AG08396 (cell line): ENCODE data around the gene GP9.

Experiments used
- DNase-seq: peaks from one replicate; pipeline ENCODE4 v3.0.0; 2012; ENCODE audit warnings: low spot score, mixed read lengths

The GP9 gene

DNA sequence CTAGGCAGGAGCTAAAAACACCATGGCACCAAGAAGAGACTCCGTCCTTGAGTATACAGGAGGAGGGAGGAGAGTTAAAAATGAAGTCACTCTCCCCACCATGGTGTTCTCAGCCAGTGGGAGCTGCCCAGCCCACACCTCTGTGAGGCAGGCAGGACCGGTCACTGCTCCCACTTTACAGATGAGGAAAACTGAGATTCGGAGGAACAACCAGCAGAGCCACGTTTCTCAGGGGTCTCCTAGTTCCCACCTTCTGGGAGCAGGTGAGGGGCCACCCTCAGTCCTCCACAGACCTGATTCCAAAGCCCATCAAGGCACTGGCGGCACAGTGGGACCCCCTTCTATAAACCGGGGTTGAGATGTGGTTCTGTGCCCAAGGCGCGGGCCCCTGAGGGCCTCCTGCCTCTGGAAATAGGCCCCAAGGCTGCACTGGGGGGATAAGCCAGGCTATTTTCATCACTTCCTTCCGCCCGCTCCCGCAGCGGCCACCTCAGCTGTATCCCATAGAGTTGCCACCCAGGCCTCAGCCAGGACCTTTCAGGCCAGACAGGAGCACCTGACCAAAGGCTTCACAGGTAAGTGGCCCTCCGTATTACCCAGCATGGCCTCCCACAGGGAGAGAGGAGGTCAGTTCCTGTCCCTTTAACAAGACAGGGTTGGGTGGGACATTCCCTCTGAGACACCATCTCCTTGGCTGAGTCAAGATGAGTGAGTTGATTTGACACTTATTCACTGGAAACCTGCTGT lies at the start of gene GP9:
TSS of gene GP9 (plus strand) at position 504 of the 747 bp plus-strand sequence. CDS start 961 bp downstream, outside the sequence.
- DNase-seq, result no peak

DNA sequence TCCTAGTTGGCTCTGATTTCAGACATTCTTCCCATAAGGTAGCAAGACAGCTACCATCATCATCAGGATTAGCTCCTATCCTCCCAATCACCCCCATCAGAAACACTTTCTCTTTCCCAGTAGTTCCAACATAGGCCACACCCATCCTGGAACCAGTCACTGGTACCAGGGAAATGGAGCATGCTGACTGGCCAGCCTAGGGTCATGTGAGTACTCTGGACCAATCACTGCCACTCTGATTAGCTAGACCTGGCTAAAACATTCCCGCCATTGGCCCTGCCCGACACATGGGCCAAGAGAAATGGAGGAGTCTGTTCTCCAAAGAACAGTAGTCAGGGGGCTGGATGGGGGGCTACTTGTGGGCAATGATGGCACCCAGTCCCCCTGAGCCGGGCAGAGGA lies 47.1 kb upstream of the GP9 start:
- no peak for DNase-seq

DNA sequence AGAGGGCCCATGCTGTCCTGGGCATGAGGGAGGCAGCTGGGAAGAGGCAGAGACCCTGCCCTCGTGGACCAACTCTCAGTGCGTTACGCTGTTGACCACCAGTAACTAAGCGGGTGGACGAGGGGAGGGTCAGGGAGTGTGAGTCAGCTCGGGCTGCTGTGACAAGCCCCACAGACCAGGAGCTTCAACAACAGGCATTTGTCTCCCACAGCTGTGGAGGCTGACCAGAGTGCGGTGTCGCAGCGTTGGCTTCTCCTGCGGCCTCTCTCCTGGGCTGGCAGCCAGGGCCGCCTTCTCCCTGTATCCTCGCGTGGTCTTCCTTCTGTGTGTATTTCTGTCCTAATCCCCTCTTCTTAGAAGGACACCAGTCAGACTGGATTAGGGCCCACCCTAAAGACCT lies 46.4 kb upstream of the GP9 start:
- no peak for DNase-seq

DNA sequence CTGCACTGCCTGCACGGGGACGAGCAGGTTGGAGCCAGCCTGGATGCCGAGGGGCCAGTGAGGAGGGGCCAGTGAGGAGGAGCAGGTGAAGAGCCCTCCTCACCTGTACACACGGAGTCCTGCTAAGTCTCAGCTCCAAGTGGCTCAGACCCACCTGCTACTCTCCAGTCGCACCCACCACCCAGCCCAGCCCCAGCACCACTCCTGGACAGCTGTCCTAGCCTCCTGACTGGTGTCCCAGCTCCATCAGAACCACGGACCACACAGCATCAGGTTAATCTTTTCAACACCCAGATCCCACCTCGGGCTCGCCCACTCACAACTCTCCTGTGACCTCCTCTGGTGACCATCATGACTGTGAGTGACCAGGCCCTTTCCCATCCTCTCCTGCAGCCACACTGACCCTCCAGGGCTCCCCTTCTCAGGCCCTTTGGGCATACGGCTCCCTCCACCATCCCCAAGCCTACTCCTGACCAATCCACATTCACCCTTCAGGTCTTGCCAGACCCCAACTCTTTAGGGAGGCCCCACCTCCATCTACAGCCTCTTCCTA lies 45.7 kb upstream of the GP9 start:
- no peak for DNase-seq

DNA sequence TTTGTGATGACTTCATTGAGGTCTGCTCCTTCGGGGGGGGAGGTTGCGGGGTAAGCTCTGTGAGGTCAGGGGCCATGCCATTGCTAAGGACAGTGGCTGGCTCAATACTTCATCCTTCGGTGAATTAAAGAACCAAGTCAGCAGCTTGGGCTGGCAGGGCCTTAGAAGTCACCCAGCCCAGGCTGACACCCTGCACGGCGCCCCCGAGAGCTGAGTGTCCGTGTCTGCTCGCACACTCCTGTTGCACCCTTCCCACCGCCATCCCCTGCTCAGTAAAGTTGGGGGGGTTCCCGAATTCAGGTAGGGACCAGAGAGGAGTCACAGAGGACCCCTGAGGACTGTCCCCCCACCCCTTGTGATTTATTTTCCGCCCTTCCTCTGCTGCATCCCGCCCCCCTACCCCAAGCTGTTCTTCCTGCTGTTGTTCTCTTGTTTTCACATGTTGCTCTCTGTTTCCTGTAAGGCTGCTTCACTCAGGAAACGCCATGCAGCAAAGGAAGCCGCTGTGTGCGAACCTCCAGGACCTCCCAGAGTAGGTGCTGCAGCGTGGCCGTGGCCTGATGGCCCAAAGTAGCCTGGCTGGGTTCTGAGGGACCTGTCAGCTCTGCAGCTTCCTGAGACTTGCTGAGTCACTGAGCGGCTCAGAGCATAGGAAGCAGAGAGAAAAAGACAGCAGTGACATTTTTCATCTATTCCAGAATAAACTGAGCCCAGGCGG lies 45.0 kb upstream of the GP9 start:
- no peak for DNase-seq

DNA sequence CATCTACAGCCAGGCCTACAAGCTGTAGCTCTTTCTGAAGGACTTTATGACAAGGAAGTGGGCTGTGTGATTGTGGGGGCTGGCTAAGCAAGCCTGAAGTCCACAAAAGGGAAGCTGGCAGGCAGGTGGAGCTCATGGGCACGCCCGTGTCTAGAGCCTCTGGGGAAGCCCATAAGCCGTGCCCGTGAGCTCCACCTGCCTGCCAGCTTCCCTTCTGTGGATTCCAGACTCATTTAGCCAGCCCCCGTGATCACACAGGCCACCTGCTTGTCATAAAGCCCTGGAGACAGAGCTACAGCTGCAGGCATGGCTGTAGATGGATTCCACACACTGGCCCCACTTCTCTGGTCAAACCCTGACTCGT lies 44.2 kb upstream of the GP9 start:
- DNase-seq, result no peak

DNA sequence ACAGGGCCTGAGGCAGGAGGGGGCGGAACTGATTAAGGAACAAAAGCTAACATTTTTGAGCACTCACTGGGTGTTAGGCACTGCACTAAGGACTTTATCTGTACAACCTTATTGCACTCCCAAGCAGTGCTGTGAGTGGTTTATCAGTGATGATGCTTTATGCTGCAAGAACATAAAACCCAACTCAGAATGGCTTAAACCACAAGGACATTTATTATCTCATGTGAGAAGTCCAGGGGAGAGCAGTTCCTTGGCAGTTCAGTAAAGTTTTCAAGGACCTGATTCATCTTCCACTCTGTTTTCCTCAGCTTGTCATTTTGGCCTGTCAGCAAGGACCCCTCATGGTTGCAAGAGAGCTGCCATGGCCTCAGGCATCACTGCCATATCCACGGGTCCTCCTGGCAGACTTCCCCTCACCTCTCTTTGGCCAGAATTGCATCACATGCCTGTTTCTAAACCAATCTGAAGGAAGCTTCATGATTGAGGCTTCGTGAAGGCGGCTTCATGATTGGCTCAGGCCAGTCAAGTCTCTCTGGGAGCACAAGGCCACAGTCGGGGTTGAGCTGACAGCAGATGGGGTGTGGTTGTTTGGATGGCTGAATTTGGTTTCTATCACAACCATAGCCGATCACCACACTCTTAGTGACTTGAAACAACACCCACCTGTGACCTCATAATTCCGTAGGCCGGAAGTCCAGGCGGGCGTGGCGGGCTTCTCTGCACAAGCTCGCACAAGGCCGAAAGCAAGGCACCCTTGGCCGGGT lies 43.7 kb upstream of the GP9 start:
- DNase-seq, result no peak

DNA sequence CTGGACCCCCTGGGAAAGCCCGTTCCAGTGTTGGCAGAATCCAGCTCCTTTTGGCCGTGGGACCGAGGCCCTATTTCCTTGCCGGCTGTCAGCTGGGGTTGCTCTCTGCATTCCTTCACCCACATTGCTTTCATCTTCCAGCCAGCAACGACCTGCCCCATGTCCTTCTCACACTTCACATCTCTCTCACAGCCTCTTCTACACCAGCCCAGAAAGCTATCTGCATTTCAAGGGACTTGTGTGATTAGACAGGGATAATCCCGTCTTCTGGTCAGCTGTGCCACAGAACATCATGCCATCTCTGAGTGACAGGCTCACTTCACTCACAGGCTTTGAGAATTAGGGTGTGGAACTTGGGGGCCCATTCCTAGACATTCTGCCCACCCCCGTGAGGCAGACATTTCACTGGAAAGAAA lies 43.1 kb upstream of the GP9 start:
- DNase-seq, result no peak

DNA sequence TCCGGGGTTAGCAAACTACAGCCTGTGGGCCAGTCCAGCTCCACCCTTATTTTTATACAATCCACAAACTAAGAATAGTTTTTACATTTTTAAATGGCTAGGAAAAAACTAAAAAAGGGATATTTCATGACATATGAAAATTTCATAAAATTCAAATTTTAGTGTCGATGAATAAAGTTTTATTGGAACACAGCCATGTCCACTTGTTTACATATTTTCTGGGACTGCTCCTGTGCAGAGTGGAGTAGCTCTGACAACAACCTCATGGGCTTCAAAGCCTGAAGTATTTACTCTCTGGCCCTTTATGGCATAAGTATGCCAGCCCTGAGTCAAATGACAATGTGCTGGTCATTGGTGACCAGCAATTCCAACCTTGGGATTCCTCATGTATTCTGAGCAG lies 42.3 kb upstream of the GP9 start:
- no peak for DNase-seq

DNA sequence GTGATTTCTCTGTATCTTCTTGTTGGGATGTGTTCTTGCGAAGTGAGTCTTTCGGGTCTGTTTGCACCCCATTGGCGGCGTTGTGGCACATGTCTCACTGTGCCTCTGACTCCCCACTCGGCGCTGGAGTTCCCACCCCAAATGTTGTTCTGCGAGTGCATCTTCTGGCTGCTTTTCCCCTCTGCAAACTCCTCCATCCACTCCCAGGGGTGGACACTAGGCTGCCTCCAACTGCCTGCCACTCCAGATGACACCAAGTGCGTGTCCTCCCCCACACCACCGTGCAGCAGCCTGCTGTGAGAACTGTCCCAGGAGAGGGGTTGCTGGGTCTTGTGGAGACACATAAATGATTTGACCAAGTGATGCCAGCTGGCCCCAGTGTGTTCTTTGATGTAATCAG lies 41.8 kb upstream of the GP9 start:
- no peak for DNase-seq

DNA sequence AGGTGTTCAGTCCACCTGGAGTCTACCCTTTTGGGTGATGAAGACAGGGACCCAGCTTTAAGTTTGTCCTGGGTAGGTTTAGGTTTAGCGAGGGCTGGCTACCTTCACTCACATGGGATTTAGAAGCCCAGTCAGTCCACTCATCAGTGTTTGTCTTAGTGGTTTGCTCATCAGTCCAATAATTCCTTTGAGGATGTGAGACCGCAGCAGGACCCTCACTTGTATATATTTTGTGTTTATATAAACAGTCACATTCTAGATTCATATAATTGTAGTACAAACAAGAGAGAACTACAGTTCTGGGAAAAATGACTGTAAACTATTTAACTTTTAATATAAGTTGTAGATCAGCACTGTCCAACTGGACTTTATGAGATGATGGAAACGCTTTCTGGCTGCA lies 41.3 kb upstream of the GP9 start:
- DNase-seq, result no peak

DNA sequence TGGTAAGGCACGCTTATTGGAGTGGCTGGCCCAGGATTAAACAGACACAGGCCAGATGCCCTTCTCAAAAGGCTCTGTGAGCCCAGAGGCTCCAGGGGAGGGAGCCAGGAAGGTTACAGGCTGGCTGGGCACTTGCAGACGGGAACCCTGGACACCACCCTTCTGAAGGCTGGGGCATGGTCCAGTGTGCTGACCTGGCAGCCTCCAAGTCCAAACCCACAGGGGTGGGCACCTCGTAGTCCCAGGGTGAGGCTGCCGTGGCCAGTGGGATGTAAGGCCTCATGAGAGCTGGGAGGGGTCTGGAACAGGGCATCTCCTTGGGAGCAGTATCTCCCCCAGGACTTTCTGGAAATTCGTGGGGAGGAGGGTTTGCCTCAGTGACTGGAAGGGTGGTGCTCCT lies 39.9 kb upstream of the GP9 start:
- no peak for DNase-seq

DNA sequence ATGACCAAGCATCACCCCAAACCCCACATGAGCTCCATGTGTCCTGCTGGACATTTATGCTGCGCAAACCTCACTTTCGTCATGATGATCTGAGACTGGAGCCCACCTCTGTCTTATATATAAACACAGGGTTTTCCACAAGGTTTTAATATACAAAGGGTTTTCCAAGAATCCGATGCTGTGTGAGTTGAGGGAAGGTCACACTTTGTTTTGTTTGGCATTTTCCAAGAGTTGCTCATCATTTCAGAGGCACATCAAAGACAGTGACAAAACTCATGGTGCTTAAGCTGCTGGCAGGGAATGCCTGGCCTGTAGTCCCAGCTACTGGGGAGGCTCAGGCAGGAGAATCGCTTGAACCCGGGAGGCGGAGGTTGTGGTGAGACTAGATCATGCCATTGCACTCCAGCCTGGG lies 39.4 kb upstream of the GP9 start:
- peak; percentile 64 for DNase-seq

DNA sequence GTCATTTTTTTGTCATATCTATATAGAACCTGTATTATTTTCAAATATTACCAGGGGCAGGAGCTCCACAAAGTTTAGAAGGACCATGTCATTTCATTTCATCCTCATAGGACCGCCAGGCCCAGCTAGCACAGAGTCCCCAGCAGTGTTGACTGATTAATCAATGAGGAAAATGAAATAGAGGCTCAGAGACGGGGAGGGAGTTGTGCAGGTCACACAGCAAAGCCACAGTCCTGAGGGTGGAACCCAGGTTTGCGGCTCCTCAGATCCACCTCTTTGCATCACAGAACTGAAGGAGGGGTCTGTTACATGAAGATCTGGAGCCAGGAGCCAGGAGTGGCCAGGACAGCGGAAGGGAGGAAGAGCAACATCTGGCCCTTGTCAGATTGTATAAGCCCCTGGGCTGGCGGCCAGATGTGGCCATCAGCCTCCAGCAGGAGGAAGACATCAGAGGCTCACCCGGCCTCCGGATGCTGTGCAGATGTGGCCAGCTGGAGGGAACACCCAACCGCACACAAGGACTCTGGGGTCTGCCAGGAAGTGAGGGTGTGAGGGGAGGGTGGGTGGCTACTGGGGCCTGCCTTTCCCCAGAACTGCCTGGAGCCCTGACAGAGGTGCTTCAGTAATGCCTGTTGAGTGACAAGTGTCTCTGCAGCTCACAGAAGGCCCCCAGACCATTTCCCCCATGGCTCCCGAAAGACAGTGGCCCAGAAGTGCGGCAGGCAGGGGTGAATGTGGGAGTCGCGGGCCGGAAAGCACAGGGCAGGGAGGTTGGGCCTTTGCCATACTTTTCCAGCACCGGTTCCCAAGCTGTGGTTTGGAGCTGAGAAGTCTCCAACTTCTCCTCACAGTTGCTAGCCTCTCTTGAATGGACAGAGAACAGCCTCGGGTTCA lies 38.2 kb upstream of the GP9 start:
- peak; percentile 59 for DNase-seq

DNA sequence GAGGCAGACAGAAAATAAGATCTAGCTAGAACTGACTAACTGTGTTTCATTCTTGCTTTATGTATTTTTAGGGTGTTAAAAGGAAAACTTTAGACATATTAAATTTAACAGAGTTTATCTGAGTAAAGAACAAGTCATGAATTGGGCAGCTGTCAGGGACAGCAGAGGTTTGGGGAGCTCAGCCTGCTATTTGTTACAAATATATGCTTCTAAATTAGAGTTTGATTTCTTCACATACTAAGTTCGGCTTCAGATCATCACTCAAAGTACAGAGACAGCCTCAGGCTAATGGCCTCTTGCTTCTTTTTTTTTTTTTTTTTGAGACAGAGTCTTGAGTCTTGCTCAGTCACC lies 37.6 kb upstream of the GP9 start:
- DNase-seq, result no peak

DNA sequence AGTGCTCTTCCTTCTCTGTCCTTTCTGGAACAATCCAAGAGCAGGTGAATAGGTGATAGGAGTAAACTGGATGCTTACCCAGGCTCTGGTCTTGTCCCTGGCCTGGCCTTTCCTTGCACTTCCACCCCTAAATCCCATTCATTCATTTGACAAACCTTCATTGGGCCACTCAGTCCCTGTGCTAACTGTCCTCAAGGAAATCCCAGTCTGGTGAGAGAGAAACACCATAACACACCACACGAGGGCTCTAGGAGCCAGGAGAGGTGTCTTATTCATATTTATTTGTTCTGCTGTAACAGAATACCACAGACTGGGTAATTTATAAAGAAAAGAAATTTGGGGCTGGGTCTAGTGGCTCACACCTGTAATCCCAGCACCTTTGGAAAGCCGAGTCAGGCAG lies 36.7 kb upstream of the GP9 start:
- no peak for DNase-seq

DNA sequence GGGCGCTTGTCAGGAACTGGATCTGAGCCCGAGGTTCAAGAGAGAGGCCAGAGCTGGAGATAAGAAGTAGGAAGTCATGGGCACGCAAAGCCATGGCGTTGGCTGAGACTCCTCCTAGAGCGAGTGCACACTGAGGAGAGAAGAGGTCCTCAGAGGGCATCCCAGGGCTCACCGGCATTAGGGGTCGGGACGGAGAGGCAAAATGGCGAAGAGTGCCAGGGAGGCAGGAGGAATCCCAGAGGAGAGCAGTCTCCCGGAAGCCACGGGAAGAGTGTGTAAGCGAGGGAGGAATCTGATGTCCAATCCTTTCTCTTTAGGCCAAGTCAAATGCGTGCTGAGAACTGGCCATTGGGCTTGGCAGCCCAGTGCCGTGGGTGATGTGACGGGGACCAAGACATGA lies 35.5 kb upstream of the GP9 start:
- DNase-seq, result no peak

DNA sequence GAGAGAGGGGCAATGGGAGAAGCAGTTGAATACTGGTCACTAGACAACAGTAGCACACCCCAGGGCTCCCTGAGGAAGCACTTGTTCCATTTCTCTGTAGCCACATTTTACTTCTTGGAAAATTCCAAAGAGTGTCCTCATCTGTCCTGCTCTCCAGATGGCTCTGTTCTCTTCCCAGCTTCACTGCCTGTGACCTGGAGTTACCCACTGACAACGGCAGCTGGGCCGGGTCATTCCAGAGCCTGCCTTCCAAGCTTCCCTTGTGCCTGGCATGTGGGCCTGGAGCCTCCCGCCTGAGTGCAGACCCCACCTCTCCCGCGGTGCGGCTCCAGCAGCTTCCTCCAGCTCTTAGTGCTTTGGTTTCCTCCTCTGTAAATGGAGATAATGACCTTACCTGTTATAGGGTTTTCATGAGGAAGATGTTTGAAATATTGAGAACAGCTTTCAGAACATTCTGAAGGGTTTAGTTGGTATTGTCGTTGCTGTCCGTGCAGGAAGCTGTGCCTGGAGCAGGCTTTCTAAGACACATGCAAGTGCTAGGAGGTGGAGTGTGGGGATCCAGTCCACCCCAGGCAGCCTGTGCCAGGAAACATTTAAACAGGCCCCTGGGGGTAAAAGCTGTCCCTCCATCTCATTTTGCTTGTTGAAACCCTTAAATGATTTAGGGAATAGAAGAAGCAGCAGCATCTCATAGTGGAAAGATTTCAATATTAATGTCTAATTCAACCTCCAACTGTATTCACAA lies 34.7 kb upstream of the GP9 start:
- DNase-seq, result peak; percentile 70

DNA sequence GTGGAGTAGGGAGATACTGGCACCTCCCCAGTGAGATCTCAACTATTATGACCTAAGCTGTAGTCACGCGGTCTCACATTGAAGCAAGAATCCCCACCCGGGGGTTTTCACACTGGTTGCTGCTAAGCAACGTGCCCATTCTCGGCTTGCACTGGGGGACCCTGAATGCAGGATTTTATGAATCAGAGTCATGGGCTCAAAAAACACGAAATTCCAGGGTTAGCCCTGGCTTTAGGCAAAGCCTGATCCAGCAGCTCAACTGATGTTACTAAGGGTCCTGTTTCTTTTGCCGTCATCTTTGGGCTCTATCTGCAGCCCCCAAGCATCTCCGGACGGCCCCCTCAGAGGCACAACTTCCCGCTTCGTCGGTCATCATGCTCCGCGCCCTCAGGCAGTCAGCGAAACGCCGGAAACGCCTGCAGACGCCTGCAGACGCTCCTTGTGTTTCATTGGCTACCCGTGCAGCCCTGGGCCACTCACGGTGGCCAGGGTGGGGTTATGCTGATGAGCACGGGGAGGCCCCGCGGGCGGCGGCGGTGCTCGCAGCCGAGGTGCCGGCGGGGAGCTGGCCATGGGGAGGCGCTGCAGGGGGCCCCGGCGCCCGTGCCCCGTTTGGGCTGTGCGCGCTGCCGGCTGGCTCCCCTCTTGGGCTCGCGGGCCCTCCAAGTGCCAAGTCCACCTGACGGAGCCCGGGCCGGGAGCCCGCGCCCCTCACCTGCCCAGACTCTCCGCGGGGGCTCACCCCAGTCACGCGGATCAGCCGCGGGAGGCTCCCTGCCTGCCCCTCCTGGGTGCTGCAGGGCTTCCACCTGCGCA lies 33.6 kb upstream of the GP9 start:
- peak; percentile 82 for DNase-seq

DNA sequence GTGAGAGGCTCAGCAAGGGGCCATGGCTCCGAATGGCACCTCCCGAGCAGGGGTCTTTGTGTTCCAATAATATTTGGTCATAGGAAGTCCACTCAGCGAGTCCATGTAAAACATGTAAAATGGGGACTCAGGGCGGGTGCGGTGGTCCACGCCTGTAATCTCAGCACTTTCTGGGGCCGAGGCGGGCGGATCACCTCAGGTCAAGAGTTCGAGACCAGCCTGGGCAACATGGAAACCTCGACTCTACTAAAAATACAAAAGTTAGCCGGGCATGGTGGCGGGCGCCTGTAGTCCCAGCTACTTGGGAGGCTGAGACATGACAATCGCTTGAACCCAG lies 33.1 kb upstream of the GP9 start:
- DNase-seq, result no peak
